22Rv1 (cell line): ENCODE results near the gene IQCE.

Source experiments
- H3K27ac ChIP-seq: fragments of 450-650 bp; 2 replicates; pipeline ENCODE4 v1.5.1; 2017
- ZFX ChIP-seq: fragments of 450-650 bp; IDR thresholded peaks from 2 replicates; pipeline ENCODE4 v1.6.1; 2017; ENCODE audit warnings: antibody characterized with exemption, borderline replicate concordance
- TF ChIP-seq, protein P1 (sequence below): fragments of 450-650 bp; IDR thresholded peaks from 2 replicates; pipeline ENCODE4 v1.5.1; 2017; ENCODE audit warnings: mild to moderate bottlenecking

IQCE gene

DNA sequence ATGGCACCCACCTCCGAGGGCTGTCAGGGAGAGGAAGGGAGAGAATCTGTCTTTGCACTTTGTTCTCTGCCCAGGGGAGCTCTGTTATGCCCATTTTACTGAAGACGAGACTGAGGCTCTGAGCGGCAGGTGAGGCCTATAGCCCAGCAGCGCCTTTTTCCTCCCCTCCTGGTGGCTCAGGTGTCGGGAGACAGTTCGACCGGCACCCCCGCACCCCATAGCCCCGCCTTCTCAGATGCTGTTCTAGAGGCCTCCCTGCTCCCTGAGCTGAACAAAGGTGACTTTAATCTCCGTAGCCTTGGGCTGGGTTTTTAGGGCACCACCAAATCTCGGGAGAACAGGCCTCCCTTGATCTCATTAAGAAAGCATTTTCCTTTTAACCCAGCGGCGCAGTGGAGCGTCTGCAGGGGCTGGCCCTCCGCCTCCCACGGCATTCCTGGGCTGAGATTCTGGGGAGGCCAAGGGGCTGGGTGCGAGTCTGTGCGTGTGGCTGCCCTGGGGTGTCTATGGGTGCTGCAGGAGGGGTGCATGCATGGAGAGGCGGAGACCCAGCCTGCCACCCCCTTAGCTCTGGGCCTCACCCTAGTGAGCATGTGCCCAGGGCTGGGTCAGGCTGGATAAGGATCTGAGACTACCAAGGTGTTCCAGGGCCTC is 35.9 kb upstream of the IQCE start:
- peak overlapping the region; percentile 84 for H3K27ac ChIP-seq
- TF ChIP-seq ZFX, result no peak
- TF ChIP-seq, protein P1, sequence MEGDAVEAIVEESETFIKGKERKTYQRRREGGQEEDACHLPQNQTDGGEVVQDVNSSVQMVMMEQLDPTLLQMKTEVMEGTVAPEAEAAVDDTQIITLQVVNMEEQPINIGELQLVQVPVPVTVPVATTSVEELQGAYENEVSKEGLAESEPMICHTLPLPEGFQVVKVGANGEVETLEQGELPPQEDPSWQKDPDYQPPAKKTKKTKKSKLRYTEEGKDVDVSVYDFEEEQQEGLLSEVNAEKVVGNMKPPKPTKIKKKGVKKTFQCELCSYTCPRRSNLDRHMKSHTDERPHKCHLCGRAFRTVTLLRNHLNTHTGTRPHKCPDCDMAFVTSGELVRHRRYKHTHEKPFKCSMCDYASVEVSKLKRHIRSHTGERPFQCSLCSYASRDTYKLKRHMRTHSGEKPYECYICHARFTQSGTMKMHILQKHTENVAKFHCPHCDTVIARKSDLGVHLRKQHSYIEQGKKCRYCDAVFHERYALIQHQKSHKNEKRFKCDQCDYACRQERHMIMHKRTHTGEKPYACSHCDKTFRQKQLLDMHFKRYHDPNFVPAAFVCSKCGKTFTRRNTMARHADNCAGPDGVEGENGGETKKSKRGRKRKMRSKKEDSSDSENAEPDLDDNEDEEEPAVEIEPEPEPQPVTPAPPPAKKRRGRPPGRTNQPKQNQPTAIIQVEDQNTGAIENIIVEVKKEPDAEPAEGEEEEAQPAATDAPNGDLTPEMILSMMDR, result no peak

DNA sequence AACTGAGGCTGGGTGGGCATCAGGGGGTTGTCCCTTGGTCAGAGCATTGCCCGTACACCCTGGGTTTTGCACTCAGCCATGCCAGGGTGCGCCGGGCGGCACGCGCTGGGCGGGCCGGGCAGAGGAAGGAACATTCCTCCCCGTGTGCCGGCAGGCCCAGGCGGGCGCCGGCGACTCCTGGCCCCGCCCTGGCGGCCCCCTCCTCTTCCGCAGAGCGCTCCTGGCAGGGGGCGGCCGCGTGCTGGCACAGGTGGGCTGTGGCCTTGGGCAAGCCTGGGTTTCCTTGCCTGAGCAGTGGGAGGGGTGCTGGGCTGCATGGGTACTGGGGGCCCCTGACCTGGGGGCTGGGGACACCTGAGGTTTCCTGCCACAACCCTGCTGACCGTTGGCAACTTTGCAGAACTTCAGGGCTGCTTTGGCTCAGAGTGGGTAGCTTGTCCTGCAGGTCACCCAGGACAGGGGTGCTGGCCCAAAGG is 35.3 kb upstream of the IQCE start:
- TF ChIP-seq, protein P1, result no peak
- TF ChIP-seq ZFX, result no peak
- H3K27ac ChIP-seq, result peak overlapping the region; percentile 84

DNA sequence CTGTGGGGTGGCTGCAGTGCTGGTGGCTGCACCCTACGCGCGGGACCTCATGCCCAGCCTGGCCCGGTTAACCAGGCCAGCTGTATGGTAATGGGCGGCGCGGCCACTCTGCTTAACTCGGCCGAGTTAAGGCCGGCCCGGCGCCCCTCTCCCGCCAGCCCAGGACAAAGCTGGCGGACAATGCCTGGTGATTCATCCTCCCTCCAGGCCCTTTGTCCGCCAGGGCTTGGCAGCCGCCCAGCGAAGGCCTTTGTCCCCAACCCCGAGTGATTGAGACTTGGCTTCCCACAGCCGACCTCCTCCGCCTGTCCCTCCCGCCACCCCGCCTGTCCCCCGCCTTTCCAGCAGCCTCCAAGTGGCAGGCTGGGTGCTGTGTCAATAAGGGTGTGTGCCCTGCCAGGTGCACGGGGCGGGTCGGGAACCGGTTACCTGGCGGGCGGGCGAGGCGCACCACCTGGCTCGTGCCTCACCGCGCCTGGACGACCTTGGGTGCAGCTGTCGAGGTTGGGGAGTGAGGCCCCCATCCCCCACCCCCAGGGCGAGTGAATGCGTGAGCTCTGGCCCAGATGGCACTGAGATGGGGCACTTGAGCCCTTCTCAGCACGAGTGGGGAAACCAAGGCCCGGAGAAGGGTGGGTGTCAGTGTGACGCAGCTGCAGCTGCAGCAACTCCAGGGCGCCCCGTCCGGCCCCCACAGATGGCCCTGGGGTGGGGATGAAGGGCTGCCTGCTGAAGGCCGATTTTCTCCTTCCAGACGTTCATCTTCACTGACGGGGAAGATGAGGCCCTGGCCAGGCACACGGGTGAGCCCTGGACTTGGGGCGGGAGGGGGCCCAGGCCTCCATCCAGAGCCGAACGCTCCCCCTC is 34.6 kb upstream of the IQCE start:
- TF ChIP-seq, protein P1, result no peak
- TF ChIP-seq ZFX, result no peak
- peak overlapping the region; percentile 84 for H3K27ac ChIP-seq

DNA sequence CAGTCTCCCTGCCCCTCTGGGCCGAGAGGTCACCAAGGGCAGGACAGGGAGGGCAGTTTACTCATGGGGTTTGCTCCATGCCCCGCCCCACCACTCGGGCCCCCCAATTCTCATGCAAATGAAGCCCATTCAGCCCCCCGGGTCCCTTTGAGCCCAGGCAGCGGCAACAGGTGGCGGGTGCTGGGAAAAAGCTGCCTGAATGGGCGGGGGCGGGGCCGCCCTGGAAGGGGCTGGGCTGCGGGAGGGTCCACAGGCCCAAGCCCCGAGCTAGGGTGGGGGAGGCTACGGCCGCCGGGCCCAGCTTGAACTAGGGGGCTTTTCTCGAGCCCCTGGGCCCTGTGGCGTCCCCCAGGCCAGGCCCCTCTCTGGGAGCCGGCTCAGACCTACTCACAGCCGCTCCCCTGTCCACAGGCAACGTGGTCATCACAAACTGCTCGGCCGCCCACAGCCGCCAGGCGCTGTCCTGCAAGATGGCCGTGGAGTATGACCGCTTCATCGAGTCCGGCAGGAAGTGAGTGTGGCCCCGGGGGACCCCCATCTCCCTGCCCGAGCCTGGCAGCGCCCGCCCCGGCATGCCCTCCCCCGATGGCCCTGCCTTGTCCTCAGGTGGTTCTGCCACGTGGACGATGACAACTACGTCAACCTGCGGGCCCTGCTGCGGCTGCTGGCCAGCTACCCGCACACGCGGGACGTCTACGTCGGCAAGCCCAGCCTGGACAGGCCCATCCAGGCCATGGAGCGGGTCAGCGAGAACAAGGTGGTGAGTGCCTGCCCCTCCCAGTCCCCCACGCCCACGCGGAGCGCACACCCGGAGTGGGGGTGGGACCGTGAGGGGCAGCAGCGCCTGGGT is 33.7 kb upstream of the IQCE start:
- TF ChIP-seq, protein P1, result no peak
- TF ChIP-seq ZFX, result no peak
- H3K27ac ChIP-seq, result peak overlapping the region; percentile 84

DNA sequence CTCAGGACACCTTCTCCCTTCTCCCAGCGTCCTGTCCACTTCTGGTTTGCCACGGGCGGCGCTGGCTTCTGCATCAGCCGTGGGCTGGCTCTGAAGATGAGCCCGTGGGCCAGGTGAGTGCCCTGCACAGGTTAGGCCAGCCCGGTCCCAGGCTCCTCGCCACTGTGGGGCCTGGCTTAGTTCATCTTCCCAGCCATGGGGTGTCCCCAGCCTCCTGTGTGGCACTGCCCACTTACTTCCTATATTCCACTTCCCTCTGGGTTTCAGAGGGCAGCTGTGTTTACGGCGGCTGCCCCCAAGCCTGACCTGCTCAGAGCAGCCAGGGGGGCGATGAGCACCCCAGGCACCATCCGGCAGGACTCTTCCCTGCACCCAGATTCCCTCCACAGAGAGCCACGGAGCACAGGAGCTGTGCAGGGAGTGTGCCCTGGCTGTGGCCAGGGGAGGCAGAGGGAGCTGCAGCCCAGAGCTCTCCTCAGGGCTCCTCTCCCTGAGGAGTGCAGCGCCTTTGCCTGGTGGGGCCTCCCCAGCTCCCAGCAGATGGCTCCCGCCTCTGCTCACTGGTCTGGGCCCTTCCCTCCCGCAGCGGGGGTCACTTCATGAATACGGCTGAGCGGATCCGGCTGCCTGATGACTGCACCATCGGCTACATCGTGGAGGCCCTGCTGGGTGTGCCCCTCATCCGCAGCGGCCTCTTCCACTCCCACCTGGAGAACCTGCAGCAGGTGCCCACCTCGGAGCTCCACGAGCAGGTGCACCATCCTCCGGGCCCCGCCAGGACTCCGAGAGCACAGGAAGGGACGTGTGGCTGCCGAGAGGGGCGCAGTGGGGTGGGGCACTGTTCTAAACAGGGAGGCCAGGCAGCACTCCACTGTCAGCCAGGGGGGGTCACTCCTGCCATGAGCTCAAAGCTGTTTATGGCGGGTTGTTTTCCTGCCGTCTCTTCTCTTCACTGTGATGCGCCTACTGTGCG is 32.8 kb upstream of the IQCE start:
- TF ChIP-seq ZFX, result no peak
- TF ChIP-seq, protein P1, result no peak
- peak overlapping the region; percentile 38; the same call in 1 of the 2 replicates for H3K27ac ChIP-seq

DNA sequence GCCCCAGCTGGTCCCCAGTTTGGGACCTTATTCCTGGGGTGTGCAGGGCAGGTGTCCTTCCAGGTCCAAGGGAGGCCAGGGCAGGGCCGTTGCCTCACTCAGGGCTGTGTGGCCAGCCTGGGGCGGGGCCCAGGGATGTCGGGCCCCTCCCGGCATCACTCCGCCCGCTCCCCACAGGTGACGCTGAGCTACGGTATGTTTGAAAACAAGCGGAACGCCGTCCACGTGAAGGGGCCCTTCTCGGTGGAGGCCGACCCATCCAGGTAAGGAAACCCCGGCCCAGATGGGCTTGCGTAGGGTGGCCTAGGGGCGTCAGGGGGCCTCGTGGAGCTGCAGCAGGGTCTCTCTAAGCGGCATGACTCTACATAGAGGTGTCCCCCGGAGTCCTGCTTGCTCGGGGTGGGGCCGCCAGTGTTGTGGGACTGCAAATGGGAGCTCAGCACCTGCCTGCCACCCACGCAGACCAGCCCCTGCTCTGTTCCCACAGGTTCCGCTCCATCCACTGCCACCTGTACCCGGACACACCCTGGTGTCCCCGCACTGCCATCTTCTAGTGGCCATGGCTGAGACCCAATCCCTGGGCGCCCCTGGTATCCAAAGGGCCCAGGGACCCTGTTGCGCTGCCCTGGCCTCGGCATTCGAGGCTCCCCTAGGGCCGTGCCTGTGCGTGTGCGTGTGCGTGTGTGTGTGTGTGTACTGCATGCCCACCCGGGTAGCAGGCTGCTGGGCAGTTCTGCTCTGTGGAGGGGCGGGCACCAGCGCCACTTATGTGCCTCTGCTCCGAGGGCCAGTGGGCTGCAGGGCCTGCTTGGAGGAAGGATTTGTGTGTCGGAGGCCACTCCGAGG is 31.9 kb upstream of the IQCE start:
- TF ChIP-seq, protein P1, result no peak
- no peak for TF ChIP-seq ZFX
- H3K27ac ChIP-seq, result peak overlapping the region; percentile 63
